Measurements from ENCODE around the gene RAPGEF4.

Gene RAPGEF4

GRCh38 chr2:172861098-172861497 lies 125.5 kb downstream of the RAPGEF4 start:
- no peak for DNase-seq (ENCODE audit: low spot score)

GRCh38 chr2:172861656-172862476 lies 126.2 kb downstream of the RAPGEF4 start:
- no peak for DNase-seq (ENCODE audit: low spot score)

GRCh38 chr2:172863341-172863740 lies 127.7 kb downstream of the RAPGEF4 start:
- no peak for DNase-seq (ENCODE audit: low spot score)

- DNase-seq (ENCODE audit: low spot score), result peak; percentile 37
Observed at GRCh38 chr2:172864182-172864581, 128.5 kb downstream of the RAPGEF4 start.

- peak; percentile 3 for DNase-seq (ENCODE audit: low spot score)
Observed at GRCh38 chr2:172865422-172865821, 129.8 kb downstream of the RAPGEF4 start.

DNA sequence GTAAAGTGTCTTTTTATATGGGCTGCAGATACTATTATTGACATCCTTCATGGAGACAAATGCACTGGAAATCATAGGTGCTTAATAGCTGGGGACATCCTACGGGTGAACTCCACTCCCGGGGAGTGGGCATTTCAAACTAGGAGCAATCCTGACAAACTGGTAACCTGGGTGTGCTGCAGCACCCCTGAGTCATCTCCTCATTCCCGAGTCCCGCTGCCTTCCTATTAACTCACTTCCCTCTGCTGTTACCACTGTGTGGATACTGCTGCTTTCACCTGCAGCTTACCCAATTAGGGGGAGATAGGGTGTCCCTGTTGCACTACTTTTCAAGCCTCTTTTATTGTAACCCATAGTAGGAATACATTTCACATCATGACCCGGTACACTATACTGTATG lies 134.2 kb downstream of the RAPGEF4 start:
- no peak for DNase-seq (ENCODE audit: low spot score)

DNA sequence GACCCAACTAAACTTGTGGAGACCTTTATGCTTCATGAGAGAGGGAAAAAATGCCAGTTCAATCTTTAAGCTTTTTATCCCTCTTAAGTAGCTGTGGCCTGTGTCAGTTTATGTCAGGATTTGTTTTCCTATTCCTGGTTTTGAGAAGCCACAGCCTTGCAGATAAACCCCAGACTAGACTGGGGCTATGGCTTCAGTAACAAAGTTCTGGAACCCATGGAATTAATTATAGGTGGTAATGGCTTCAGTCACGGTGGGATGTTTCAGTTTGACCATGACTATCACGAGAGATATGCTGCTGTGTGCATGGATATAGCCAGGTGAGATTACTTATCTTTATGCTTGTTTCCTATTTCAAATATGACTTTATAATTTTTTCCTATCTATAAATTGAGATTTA lies 134.8 kb downstream of the RAPGEF4 start:
- no peak for DNase-seq (ENCODE audit: low spot score)

DNA sequence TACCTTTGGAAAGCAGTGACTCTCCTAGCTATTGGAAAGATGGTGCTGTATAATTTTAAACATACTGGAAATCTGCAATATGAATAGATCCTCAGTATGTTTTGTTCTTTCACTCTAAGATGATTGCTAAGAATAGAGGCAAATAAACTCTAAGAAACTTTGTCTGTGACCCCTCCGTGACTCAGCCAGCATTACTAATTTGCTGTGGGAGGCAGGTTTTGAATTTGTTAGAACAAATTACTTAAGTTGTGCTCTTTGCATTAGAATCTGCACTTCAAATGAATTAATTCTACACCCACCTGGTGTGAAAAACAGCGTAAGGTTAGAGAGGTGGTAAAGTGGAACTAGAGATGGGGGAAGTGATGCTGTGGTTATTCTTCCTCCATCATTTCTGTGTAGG lies 142.2 kb downstream of the RAPGEF4 start:
- no peak for DNase-seq (ENCODE audit: low spot score)

- DNase-seq (ENCODE audit: low spot score), result no peak
Observed at GRCh38 chr2:172878260-172878659, 142.6 kb downstream of the RAPGEF4 start.

GRCh38 chr2:172884336-172884735 lies 148.7 kb downstream of the RAPGEF4 start:
- DNase-seq (ENCODE audit: low spot score), result no peak

DNA sequence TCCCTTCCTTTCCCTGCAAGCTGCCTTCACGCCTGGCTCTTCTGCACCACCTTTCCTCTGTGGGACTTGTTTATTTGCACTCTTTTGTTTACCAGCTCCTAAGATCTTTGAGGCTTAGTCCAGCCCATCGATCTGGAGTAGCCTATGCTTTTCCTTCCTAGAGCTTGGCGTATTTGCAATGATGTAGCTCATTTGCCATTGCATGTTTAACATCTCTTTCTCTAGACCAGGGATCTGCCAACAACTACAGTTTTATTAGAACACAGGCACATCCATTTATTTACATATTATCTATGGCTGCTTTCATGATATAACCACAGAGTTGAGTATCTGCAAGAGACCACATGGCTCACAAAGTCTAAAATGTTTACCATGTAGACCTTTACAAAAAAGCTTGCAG lies 150.4 kb downstream of the RAPGEF4 start:
- no peak for DNase-seq (ENCODE audit: low spot score)

- DNase-seq (ENCODE audit: low spot score), result no peak
Observed at GRCh38 chr2:172887280-172887679, 151.6 kb downstream of the RAPGEF4 start.

GRCh38 chr2:172888714-172889669 lies 153.3 kb downstream of the RAPGEF4 start:
- no peak for DNase-seq (ENCODE audit: low spot score)

GRCh38 chr2:172889768-172890430 lies 154.3 kb downstream of the RAPGEF4 start:
- no peak for DNase-seq (ENCODE audit: low spot score)

DNA sequence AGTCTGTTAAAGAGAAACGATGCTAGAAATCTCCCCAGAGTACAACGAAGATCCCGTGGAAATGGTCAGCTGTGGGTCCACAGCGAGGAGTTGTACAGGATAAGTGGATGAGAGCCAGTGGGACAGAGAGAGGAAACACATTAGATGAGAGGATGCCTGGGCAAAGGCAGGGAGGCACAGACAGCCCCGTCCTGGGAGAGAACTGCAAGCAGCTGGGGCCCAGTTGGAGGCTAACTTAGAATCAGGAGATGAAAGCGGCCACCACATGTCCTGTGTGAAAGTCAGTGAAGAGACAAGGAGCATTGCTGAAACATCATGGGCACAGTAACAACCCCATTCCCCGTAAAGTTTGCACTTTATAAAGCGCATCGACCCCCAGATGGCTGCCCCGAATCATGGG lies 157.5 kb downstream of the RAPGEF4 start:
- no peak for DNase-seq (ENCODE audit: low spot score)

- no peak for DNase-seq (ENCODE audit: low spot score)
Observed at GRCh38 chr2:172893671-172894070, 158.0 kb downstream of the RAPGEF4 start.

GRCh38 chr2:172894689-172895387 lies 159.2 kb downstream of the RAPGEF4 start:
- DNase-seq (ENCODE audit: low spot score), result no peak

- DNase-seq (ENCODE audit: low spot score), result no peak
Observed at GRCh38 chr2:172896661-172897081, 161.0 kb downstream of the RAPGEF4 start.

DNA sequence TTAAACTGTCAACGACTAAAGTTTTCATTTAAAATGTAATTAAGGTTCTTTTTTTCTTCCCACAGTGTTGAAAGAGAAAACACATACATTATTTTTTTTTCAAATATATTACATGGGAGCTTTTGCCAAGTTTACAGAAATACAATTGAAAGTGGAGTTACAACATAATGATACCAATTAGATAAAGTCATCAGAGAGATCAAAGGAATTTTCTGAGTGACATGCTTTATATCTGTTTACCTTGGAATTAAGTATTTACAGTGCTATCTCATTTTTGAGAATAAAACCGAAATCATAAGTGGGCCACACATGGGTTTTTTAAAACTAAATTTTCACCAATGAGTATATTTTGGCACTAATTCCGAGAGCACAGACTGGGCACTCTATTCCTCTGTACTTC lies 165.2 kb downstream of the RAPGEF4 start:
- no peak for DNase-seq (ENCODE audit: low spot score)

DNA sequence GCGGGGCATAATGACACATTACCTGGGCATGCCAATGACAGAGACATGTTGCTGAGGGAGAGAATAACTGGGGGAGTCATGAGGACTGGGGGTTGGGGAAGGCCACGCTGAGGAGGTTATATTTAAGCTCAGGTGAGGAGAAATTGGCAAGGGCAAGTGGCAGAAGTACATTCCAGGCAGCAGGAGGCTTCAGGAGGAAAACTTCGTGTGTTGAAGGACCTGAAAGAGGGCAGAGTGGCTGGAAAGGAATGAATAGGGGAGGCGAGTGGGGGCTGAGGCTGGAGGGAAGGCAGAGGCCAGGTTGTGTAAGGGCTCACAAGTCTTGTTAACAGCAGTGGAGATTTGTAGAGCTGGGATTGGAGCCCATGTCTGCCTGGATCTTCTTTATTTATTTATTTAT lies 166.3 kb downstream of the RAPGEF4 start:
- no peak for DNase-seq (ENCODE audit: low spot score)

DNA sequence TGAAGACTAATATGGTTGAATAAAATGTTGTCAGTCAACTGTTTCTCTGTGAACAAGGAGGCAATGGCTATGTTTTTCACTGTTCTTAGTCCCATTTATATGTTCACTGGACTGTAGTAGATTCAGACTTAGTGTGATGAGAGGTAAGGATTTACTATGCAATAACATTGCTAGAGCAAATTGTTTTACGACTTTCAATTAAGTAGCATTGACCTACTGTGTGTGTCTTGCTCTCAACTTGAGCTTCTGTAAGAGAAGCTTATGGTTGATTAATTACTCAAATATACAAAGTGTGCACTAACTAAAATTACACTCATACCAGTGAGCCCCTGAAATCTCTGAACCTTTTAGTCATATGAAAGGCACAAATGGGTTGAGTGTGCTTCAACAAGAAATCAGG lies 168.6 kb downstream of the RAPGEF4 start:
- DNase-seq (ENCODE audit: low spot score), result no peak

All from kidney tubule cell (primary cell).